ENCODE results near the gene NFATC2. TPM values are rescaled to one million over a fixed set of nuclear protein-coding genes. Genes with fewer than 3 reads are reported as not detected.

Gene NFATC2
- total RNA-seq, 1 experiment from 2014 or later: 15.8 TPM

GRCh38 chr20:51532577-51533191 lies 9.8 kb downstream of the NFATC2 start:
- no peaks in the 10 kb centered on the region for H3K9me3 Mint-ChIP-seq (ENCODE audit: low read depth, unreplicated experiment)
- H3K27ac Mint-ChIP-seq (ENCODE audit: unreplicated experiment): peak overlapping the region; percentile 19
- H3K36me3 Mint-ChIP-seq (ENCODE audit: insufficient read depth, unreplicated experiment): no peaks in the 10 kb centered on the region
- peaks cover 18% of the 10 kb centered on the region for H3K4me1 Mint-ChIP-seq (ENCODE audit: low read depth, unreplicated experiment)
- CTCF ChIA-PET: no interaction called here
- no TSS peak for BruUV-seq (replicated peaks)
- no peaks in the 10 kb centered on the region for H3K27me3 Mint-ChIP-seq (ENCODE audit: unreplicated experiment)
- no peak for TF ChIP-seq CTCF (IDR thresholded peaks at IDR 0.05; ENCODE audit: unreplicated experiment)
- DNase-seq: no peak
- intact Hi-C loops (cut with micrococcal nuclease; ENCODE audit: unreplicated experiment): loop anchor here (5.0 kb wide), 1 partner anchor 45 kb away; no protein-coding TSS in a partner anchor
- no peak overlapping the region for H3K4me3 Mint-ChIP-seq (ENCODE audit: low read depth, unreplicated experiment)

GRCh38 chr20:51531712-51532456 lies 10.6 kb downstream of the NFATC2 start:
- Mint-ChIP-seq H3K36me3 (ENCODE audit: insufficient read depth, unreplicated experiment) (peaks cover 5% of the 10 kb centered on the region), H3K4me1 (ENCODE audit: low read depth, unreplicated experiment) (peaks cover 18% of the 10 kb centered on the region), H3K27ac (ENCODE audit: unreplicated experiment) (no peak overlapping the region), H3K27me3 (ENCODE audit: unreplicated experiment) (no peaks in the 10 kb centered on the region), H3K9me3 (ENCODE audit: low read depth, unreplicated experiment) (no peaks in the 10 kb centered on the region), H3K4me3 (ENCODE audit: low read depth, unreplicated experiment) (no peak overlapping the region)
- no TSS peak for BruUV-seq (replicated peaks)
- DNase-seq: no peak
- no peak for TF ChIP-seq CTCF (IDR thresholded peaks at IDR 0.05; ENCODE audit: unreplicated experiment)
- intact Hi-C loops (cut with micrococcal nuclease; ENCODE audit: unreplicated experiment): loop anchor here (5.0 kb wide), 1 partner anchor 45 kb away; no protein-coding TSS in a partner anchor
- CTCF ChIA-PET: interaction anchor here (1.2 kb wide), 1 partner anchor 43 kb away, joined by 3 read pairs; no protein-coding TSS in a partner anchor

- H3K4me3 Mint-ChIP-seq (ENCODE audit: low read depth, unreplicated experiment): no peak overlapping the region
- H3K4me1 Mint-ChIP-seq (ENCODE audit: low read depth, unreplicated experiment): peaks cover 18% of the 10 kb centered on the region
- CTCF ChIA-PET: interaction anchor here (1.2 kb wide), 1 partner anchor 43 kb away, joined by 3 read pairs; no protein-coding TSS in a partner anchor
- no peak for TF ChIP-seq CTCF (IDR thresholded peaks at IDR 0.05; ENCODE audit: unreplicated experiment)
- H3K27me3 Mint-ChIP-seq (ENCODE audit: unreplicated experiment): no peaks in the 10 kb centered on the region
- no peaks in the 10 kb centered on the region for H3K9me3 Mint-ChIP-seq (ENCODE audit: low read depth, unreplicated experiment)
- H3K27ac Mint-ChIP-seq (ENCODE audit: unreplicated experiment): no peak overlapping the region
- peaks cover 5% of the 10 kb centered on the region for H3K36me3 Mint-ChIP-seq (ENCODE audit: insufficient read depth, unreplicated experiment)
- no TSS peak for BruUV-seq (replicated peaks)
- intact Hi-C loops (cut with micrococcal nuclease; ENCODE audit: unreplicated experiment): loop anchor here (5.0 kb wide), 1 partner anchor 44 kb away; no protein-coding TSS in a partner anchor
- no peak for DNase-seq
Measured at GRCh38 chr20:51531141-51531710, 11.3 kb downstream of the NFATC2 start.

GRCh38 chr20:51529758-51530157 lies 12.8 kb downstream of the NFATC2 start:
- no peak for DNase-seq
- no TSS peak for BruUV-seq (replicated peaks)
- H3K9me3 Mint-ChIP-seq (ENCODE audit: low read depth, unreplicated experiment): no peaks in the 10 kb centered on the region
- no peaks in the 10 kb centered on the region for H3K27me3 Mint-ChIP-seq (ENCODE audit: unreplicated experiment)
- CTCF ChIA-PET: no interaction called here
- intact Hi-C loops (cut with micrococcal nuclease; ENCODE audit: unreplicated experiment): loop anchor here (5.0 kb wide), 1 partner anchor 42 kb away; no protein-coding TSS in a partner anchor
- H3K4me1 Mint-ChIP-seq (ENCODE audit: low read depth, unreplicated experiment): peaks cover 18% of the 10 kb centered on the region
- H3K36me3 Mint-ChIP-seq (ENCODE audit: insufficient read depth, unreplicated experiment): peaks cover 9% of the 10 kb centered on the region
- no peak overlapping the region for H3K4me3 Mint-ChIP-seq (ENCODE audit: low read depth, unreplicated experiment)
- no peak for TF ChIP-seq CTCF (IDR thresholded peaks at IDR 0.05; ENCODE audit: unreplicated experiment)
- no peak overlapping the region for H3K27ac Mint-ChIP-seq (ENCODE audit: unreplicated experiment)
